HG03196 (cell line): ENCODE results near the gene PALLD.
"Not testable (repeated sequence)": the region's sequence is repeated elsewhere in the genome, so short reads cannot be mapped to it uniquely, and the experiment has no call there.

Experiments used
- ATAC-seq: cut with Tn5 transposase; IDR thresholded peaks from one replicate; pipeline ENCODE4 v1.9.1; 2021; ENCODE audit not compliant: unreplicated experiment

Gene PALLD

GRCh38 chr4:168919706-168920324 is 423.0 kb downstream of the PALLD start:
- ATAC-seq = no peak

- ATAC-seq = no peak
Measured at GRCh38 chr4:168920441-168921065, 423.7 kb downstream of the PALLD start.

GRCh38 chr4:168923526-168924194 is 426.8 kb downstream of the PALLD start:
- peak; percentile 84 for ATAC-seq

DNA sequence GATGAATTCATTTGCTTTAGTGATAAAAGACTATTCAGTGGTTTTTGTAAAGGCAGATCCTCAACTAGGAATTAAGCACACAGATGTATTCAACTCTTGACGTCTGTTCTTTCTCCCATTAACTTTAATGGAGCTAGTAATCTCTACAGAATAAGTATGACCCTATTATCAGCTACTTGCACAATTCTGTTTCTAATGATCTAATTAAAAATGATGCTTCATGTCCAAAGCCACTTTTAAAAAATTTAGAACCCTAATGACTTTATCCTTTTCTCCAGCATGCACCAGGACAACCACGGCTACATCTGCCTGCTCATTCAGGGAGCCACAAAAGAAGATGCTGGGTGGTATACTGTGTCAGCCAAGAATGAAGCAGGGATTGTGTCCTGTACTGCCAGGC is 427.8 kb downstream of the PALLD start:
- no peak for ATAC-seq

DNA sequence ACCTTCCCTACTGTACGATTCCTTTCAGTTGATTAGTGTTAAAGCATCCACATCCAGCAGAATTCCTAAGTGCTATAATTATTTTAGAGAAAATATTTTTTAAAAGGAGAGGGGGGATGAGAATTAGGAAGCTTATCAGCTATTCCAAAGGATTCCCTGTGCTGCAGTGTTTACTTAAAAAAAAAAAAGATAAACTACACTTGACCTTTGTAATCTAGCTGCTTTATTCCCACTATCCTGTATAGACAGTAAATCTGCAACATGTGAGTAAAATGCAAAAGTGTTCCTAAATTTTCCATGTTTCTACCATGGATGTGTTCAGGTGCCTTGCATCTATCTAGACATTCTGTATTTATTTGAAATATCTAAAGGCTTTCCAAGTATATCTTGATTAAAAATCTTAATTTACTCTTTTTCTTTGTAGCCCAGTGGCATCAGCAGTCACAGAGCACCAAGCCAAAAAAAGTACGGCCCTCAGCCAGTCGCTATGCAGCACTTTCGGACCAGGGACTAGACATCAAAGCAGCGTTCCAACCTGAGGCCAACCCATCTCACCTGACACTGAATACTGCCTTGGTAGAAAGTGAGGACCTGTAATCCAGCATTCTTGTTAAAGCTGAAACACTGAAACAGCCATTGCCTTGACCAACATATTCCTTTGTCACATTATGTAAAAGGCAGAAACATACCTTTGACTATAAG is 429.1 kb downstream of the PALLD start:
- ATAC-seq = no peak

DNA sequence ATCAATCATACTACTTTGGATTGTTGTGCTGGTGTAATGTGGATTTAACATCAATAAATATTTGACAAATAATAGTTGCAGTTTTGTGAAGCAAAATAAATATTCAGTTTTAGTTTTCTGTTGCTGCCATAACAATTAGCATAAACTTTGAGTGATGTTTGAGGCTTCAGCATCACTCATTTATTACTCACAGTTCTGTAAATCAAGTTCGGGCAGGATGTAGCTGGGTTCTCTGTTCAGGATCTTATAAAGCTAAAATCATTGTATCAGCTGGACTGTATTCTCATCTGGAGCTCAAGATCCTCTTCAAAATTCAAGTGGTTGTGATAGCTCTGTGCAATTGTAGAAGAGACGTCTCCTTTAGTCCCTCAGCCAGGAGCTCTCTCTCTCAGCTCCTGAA is 431.5 kb downstream of the PALLD start:
- no peak for ATAC-seq

DNA sequence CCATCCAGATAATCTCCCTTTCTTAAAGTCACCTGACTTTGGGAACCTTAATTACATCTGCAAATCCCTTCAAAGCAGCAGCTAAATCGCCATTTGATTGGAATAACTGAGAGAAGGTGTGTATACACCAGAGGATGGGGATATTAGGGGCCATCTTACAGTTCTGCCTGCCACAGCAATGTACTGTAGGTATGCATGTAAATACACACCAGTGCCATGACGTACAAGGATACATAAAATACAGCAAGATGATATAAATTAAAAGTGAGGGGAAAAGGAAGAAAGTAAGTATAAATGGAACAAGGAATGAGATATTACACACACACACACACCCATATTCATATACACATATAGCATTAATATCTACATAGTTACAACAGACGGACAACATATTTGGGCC is 432.0 kb downstream of the PALLD start:
- ATAC-seq = no peak

GRCh38 chr4:168930413-168931196 is 433.8 kb downstream of the PALLD start:
- ATAC-seq = no peak

DNA sequence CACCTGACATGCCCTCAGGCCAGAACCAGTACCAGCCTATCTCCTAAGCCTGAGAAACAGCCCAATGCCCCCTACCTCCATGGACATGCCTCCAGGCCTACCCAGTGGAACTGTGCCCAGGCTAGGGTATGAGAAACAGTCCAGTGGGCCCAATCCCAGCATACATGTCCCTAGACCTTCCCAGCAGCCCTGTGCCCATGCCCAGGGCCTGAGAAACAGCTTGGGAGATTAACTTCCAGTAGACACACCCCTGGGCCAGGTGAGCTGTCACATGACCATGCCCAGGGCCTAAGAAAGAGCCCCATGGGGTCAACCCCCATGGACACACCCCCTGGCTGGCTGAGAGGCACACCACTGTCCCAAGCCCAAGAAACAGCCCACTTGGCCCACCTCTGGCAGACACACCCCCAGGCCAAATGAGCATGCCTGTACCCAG is 434.4 kb downstream of the PALLD start:
- ATAC-seq = no peak

GRCh38 chr4:168932138-168932537 is 435.3 kb downstream of the PALLD start:
- ATAC-seq = no peak

- no peak for ATAC-seq
Measured at GRCh38 chr4:168933423-168933822, 436.6 kb downstream of the PALLD start.

DNA sequence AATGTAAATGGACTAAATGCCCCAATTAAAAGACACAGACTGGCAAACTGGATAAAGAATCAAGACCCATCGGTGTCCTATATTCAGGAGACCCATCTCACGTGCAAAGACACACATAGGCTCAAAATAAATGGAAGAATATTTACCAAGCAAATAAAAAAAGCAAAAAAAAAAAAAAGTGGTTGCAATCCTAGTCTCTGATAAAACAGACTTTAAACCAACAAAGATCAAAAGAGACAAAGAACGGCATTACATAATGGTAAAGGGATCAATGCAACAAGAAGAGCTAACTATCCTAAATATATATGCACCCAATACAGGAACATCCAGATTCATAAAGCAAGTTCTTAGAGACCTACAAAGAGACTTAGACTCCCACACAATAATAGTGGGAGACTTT is 440.6 kb downstream of the PALLD start:
- not testable (repeated sequence) for ATAC-seq

DNA sequence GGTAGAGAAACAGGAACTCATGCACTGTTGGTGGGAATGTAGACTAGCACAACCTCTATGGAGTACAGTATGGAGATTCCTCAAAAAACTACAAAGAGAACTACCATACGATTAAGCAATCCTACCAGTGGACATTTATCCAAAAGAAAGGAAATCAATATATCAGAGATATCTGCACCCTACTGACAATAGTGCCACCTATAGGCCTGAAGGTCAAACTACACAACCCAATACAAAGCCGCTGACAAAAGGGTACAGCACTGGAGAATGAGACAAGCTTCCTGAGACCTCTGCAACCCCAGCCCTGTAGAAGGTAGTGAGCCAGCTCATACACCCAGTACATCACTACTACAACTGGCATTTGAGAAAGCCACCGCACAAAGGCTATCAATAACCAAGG is 446.1 kb downstream of the PALLD start:
- ATAC-seq = no peak

GRCh38 chr4:168945291-168945690 is 448.4 kb downstream of the PALLD start:
- ATAC-seq = no peak

- not testable (repeated sequence) for ATAC-seq
Measured at GRCh38 chr4:168952821-168953246, 456.0 kb downstream of the PALLD start.

GRCh38 chr4:168955674-168956073 is 458.8 kb downstream of the PALLD start:
- ATAC-seq = no peak

DNA sequence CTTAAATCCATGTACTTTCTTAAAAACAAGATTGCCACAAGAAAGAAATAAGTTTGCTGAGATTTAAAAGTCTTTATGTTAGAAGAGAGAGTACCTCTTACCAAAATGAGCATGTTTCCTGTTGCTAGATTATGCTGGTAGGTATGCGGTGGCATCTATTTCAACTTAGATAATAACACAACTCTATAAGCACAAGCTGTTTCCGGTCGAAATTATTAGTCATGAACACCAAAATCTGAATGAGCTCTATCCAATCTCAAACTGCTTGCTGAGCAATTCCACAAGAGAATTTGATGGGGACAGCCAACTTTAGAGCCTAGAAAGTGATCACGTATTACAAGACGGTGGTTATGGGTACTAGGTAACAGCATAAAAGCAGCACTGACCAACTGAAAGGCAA is 463.9 kb downstream of the PALLD start:
- ATAC-seq = no peak

DNA sequence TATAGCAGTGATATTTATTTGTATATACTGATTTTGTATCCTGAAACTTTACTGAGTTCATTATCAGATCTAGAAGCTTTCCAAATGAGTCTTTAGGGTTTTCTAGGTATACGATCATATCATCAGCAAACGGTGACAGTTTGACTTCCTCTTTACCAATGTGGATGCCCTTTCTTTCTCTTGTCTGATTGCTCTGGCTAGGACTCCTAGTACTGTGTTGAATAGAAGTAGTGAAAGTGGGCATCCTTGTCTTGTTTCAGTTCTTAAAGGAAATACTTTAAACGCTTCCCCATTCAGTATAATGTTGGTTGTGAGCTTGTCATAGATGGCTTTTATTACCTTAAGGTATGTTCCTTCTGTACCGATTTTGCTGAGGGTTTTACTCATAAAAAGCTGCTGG is 475.7 kb downstream of the PALLD start:
- no peak for ATAC-seq
